H1 (cell line): ENCODE results near the gene REC8. TPM values are rescaled to one million over a fixed set of nuclear protein-coding genes. Genes with fewer than 3 reads are reported as not detected.

Experiments used
- BACH1 ChIP-seq: IDR thresholded peaks from 2 replicates; pipeline ENCODE4 v1.6.1; 2012; ENCODE audit warnings: low read length, improper control_type of control experiment
- CEBPB ChIP-seq: IDR thresholded peaks from 2 replicates; pipeline ENCODE4 v1.6.1; 2012; ENCODE audit warnings: low read depth, low read length
- GTF2F1 ChIP-seq: IDR thresholded peaks from 2 replicates; pipeline ENCODE4 v1.6.1; 2012; ENCODE audit warnings: low read depth, low read length, improper control_type of control experiment, borderline replicate concordance
- JUN ChIP-seq: IDR thresholded peaks from 2 replicates; pipeline ENCODE4 v1.6.1; 2011; ENCODE audit warnings: low read depth, mild to moderate bottlenecking, improper control_type of control experiment, low read length
- ZNF274 ChIP-seq: IDR thresholded peaks from 2 replicates; pipeline ENCODE4 v1.7.0; 2012; ENCODE audit warnings: low read length, borderline replicate concordance; ENCODE audit errors: extremely low read depth
- polyA plus RNA-seq, 7 experiments: library from polyadenylated mRNA; depleted of rRNA in 3 of 7; stranded (reverse) in 5 of 7; unstranded in 2 of 7; fragments of >200 nt in 5 of 7; fragments of 200-250 nt in 2 of 7; gene quantifications; 1 replicate in 5 of 7; 2 replicates in 1 of 7; 4 replicates in 1 of 7; pipeline versions ENCODE4 v1.2.1 to v1.2.3, GENCODE V29; 2011 to 2013; ENCODE audit warnings: missing spikeins in 2 of 7, mixed read lengths in 2 of 7
- total RNA-seq: library from RNA; stranded (reverse); fragmentation: NEBNext Ultra II Directional; extraction: Animal tissue kit (Norgen Biotek cat#: 25700); gene quantifications from 2 replicates; pipeline ENCODE4 v1.2.1, GENCODE V29; 2021

REC8 gene
- total and polyA plus RNA-seq, 2 of the 8 experiments (the other 6 are each of a cell fraction or from before 2014, with no cell fraction given), result 9.8 to 28.5 TPM

DNA sequence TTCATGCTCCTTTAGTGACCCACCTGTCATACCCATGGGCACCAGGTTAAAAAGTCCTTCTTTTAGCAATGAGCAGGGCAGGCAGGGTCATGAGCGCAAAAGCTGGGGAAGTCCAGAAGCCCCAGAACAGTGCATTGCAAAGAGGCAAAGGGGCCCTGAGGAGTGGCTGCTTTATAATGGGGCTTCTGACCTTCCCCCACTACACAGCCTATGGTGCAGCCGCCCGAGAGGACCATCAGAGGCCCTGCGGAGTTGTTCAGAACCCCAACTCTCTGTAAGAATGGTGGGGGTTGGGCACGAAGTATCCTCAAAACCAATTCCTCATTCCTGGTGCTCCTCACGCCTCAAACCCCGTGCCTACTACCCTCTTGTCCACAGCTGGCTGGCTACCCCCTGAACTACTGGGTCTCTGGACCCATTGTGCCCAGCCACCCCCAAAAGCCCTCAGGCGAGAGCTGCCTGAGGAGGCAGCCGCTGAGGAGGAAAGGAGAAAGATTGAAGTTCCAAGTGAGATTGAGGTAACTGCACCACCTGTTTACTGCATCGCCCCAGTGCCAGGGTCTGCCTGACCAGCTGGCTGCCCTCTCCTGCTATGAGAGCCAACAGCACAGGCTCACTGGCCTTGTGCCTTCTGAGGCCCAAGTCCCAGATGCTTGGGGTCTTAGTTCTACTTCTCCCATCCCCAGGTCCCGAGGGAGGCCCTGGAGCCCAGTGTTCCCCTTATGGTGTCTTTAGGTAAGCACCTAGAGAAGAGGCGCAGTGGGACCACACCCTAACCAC lies 6.7 kb downstream of the REC8 start (continued):
- TF ChIP-seq GTF2F1 (no peak), BACH1 (no peak), ZNF274 (no peak), CEBPB (no peak), JUN (no peak)
